Measurements from ENCODE around the gene TMEM132D. TPM values are rescaled to one million over a fixed set of nuclear protein-coding genes. Genes with fewer than 3 reads are reported as not detected.
"Not testable (repeated sequence)": the region's sequence is repeated elsewhere in the genome, so short reads cannot be mapped to it uniquely, and the experiment has no call there.

The TMEM132D gene
- polyA plus RNA-seq, 3 donors from 2014 or later = 0.06 TPM; not detected in 2

- H3K36me3 Mint-ChIP-seq; H3K4me3 Mint-ChIP-seq; H3K27ac Mint-ChIP-seq; H3K27me3 Mint-ChIP-seq (ENCODE audit: low read depth in 3 of 3); H3K4me1 Mint-ChIP-seq; DNase-seq: not testable (repeated sequence)
- H3K9me3 Mint-ChIP-seq = peaks cover 1 to 18% (median 7%) of the 10 kb centered on the region in 6 donors
These were observed 713.9 kb downstream of the TMEM132D start for GRCh38 chr12:129189879-129190278.

- Mint-ChIP-seq H3K9me3 (peaks cover 0 to 1% (median 0%) of the 10 kb centered on the region in 6 donors), H3K4me3 (no peak overlapping the region), H3K4me1 (no peaks in the 10 kb centered on the region), H3K27ac (no peak overlapping the region), H3K27me3 (ENCODE audit: low read depth in 3 of 3) (peaks cover 2 to 5% (median 4%) of the 10 kb centered on the region in 3 donors), H3K36me3 (no peaks in the 10 kb centered on the region)
- DNase-seq = no peak
These were observed 716.9 kb downstream of the TMEM132D start for GRCh38 chr12:129186952-129187351.

DNA sequence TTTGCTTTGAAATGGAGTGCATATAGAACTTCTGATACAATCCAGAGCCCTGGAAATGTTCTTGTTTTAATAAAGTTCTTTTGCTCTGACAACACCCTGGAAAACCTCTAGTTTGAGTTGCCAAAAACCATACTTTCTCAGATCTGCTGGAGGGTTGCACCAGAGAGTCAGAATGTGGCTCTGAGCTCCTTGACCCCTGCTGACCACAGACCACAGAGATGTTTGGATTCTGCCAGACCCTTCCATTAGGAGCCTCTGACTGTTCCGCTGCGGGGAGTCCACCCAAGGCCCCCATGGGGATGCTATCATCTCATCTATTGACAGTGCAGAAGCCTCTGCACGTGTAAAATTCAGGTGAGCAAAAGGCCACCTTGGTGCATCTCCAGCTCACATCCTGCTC lies 718.0 kb downstream of the TMEM132D start:
- no peaks in the 10 kb centered on the region for H3K36me3 Mint-ChIP-seq
- H3K9me3 Mint-ChIP-seq = peaks cover 0 to 1% (median 0%) of the 10 kb centered on the region in 6 donors
- no peak overlapping the region for H3K27ac Mint-ChIP-seq
- H3K4me3 Mint-ChIP-seq = no peak overlapping the region
- DNase-seq = no peak
- peaks cover 4% of the 10 kb centered on the region in 3 donors for H3K27me3 Mint-ChIP-seq (ENCODE audit: low read depth in 3 of 3)
- H3K4me1 Mint-ChIP-seq = no peaks in the 10 kb centered on the region

DNA sequence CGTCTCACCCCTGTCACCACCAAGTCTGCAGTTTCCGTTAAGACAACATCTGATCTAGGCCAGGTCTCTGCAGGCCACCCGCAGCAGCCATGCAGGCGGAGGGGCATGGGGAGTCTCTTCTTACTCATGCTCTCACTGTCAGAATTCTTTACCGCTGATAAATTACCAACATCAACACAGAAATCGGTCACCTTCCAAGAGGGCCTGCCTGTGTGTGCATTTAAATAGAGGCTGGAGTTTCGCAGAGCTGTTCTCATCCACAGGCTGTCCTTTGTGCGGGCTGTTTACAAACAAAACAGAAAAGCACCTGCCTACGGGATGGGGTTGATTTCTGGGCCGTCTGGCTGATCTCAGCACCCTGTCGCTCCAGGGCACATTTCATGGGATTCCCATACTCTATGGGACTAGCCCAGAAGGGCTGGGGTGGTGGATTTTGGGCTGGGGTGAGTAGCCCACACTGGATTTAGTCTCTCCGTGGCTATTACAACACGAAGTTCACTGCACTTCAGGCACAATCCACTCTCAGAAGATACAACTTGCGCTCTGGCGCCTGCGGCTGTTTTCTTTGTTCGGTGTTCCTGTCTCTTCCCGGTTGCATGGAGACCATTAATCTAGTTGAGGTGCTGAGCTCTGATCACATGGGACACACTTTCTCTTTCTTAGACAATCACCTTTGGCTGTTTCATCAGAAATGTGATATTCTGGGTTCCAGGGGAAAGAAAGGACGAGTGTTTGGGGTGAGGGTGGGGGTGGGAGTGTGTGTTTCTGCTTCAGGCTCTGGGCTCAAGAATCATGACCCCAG lies 719.5 kb downstream of the TMEM132D start:
- H3K4me3 Mint-ChIP-seq = no peak overlapping the region
- H3K36me3 Mint-ChIP-seq = no peaks in the 10 kb centered on the region
- DNase-seq = no peak
- H3K4me1 Mint-ChIP-seq = no peaks in the 10 kb centered on the region
- H3K27me3 Mint-ChIP-seq (ENCODE audit: low read depth in 3 of 3) = peaks cover 4 to 6% (median 6%) of the 10 kb centered on the region in 3 donors
- H3K9me3 Mint-ChIP-seq = peaks cover 0 to 1% (median 0%) of the 10 kb centered on the region in 6 donors
- H3K27ac Mint-ChIP-seq = no peak overlapping the region

DNA sequence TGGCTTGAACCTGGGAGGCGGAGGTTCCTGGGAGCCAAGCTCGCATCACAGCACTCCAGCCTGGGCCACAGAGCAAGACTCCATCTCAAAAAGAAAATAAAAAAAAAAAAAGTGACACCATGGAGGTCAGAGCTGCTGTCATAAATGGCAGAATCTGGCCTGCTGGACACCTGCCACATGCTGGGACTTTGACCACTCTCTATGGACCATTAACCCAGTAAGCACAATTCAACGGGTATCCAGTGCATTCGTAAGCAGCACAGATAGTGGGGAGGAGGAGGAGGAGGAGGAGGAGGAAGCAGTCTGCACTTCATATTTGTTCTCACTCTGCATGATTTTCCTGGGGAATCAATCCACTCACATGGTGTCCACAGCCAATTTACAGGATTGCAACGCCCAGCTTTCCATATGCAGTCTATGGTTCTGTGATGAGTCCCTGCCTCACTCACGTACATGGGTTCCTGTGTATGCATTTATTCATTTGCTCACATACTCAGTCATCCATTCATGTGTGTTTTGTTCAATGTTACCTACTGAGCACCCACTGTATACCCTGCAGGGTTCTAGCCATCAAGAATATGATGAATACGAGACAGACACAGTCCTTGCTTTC lies 723.8 kb downstream of the TMEM132D start:
- DNase-seq = no peak
- peaks cover 4 to 8% (median 5%) of the 10 kb centered on the region in 3 donors for H3K27me3 Mint-ChIP-seq (ENCODE audit: low read depth in 3 of 3)
- H3K9me3 Mint-ChIP-seq = peaks cover 0 to 2% (median 0%) of the 10 kb centered on the region in 6 donors
- H3K27ac Mint-ChIP-seq = no peak overlapping the region
- no peak overlapping the region for H3K4me3 Mint-ChIP-seq
- no peaks in the 10 kb centered on the region for H3K36me3 Mint-ChIP-seq
- H3K4me1 Mint-ChIP-seq = no peaks in the 10 kb centered on the region

- Mint-ChIP-seq H3K36me3 (no peaks in the 10 kb centered on the region), H3K27ac (no peak overlapping the region), H3K4me1 (no peaks in the 10 kb centered on the region), H3K4me3 (no peak overlapping the region), H3K9me3 (no peaks in the 10 kb centered on the region), H3K27me3 (ENCODE audit: low read depth in 3 of 3) (peaks cover 6 to 11% (median 6%) of the 10 kb centered on the region in 3 donors)
- no peak for DNase-seq
These were observed 733.9 kb downstream of the TMEM132D start for GRCh38 chr12:129169928-129170327.

- no peak overlapping the region for H3K4me3 Mint-ChIP-seq
- H3K4me1 Mint-ChIP-seq = no peaks in the 10 kb centered on the region
- H3K36me3 Mint-ChIP-seq = no peaks in the 10 kb centered on the region
- no peak for DNase-seq
- peaks cover 2 to 9% (median 8%) of the 10 kb centered on the region in 3 donors for H3K27me3 Mint-ChIP-seq (ENCODE audit: low read depth in 3 of 3)
- peaks cover 0 to 15% (median 8%) of the 10 kb centered on the region in 6 donors for H3K9me3 Mint-ChIP-seq
- H3K27ac Mint-ChIP-seq = no peak overlapping the region
These were observed 740.0 kb downstream of the TMEM132D start for GRCh38 chr12:129163861-129164260.

DNA sequence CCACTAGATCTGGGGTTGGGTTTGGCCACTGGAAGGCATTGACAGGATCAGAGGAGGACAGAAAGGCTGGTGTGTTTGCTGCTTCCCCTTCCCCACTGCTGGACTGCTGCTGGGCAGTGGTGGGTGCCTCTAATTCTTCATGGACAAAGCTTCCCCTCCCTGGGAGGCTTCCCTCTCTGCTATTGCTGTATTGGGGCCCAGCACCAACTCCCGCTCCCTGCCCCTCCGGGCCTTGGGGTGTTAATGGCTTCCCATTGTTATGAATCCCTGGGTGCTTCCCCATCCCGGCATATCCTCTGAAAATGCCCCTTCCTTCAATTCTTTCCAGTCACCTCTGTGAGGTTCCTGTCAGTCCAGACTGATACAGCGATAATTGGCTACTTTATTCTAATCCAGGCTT lies 740.4 kb downstream of the TMEM132D start:
- no peaks in the 10 kb centered on the region for H3K36me3 Mint-ChIP-seq
- no peak overlapping the region for H3K27ac Mint-ChIP-seq
- no peaks in the 10 kb centered on the region for H3K4me1 Mint-ChIP-seq
- DNase-seq = no peak
- peaks cover 0 to 15% (median 8%) of the 10 kb centered on the region in 6 donors for H3K9me3 Mint-ChIP-seq
- H3K4me3 Mint-ChIP-seq = no peak overlapping the region
- H3K27me3 Mint-ChIP-seq (ENCODE audit: low read depth in 3 of 3) = peaks cover 2 to 8% (median 5%) of the 10 kb centered on the region in 3 donors

- Mint-ChIP-seq H3K9me3 (peaks cover 1 to 15% (median 8%) of the 10 kb centered on the region in 6 donors), H3K27me3 (ENCODE audit: low read depth in 3 of 3) (peaks cover 2 to 8% (median 4%) of the 10 kb centered on the region in 3 donors), H3K4me3 (no peak overlapping the region), H3K4me1 (no peaks in the 10 kb centered on the region), H3K27ac (no peak overlapping the region), H3K36me3 (no peaks in the 10 kb centered on the region)
- no peak for DNase-seq
These were observed 741.0 kb downstream of the TMEM132D start for GRCh38 chr12:129162805-129163204.

DNA sequence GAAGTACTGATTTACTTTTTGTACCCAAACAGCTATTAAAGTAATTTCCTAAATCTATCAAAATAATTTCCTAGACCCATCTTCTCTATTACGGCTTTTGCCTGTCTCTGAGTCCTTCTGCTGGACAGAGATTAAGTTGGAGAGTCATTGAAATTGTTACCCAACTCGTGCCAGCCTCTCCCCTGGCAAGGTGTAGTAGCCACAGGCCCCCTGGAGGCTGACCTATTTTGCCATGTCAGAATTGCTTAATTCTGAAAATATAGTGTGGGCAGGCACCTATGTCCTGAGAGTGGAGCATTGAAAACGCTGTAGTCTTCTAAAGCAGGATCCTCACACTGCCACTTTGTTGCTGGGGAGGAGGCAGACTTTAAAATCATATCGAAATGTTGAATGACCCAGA lies 742.3 kb downstream of the TMEM132D start:
- no peaks in the 10 kb centered on the region for H3K4me1 Mint-ChIP-seq
- peaks cover 2 to 15% (median 8%) of the 10 kb centered on the region in 6 donors for H3K9me3 Mint-ChIP-seq
- peaks cover 0 to 5% (median 4%) of the 10 kb centered on the region in 3 donors for H3K27me3 Mint-ChIP-seq (ENCODE audit: low read depth in 3 of 3)
- no peak overlapping the region for H3K4me3 Mint-ChIP-seq
- no peak for DNase-seq
- H3K36me3 Mint-ChIP-seq = no peaks in the 10 kb centered on the region
- H3K27ac Mint-ChIP-seq = no peak overlapping the region

GRCh38 chr12:129160282-129160681 lies 743.5 kb downstream of the TMEM132D start:
- Mint-ChIP-seq H3K27ac (no peak overlapping the region), H3K4me3 (no peak overlapping the region), H3K27me3 (ENCODE audit: low read depth in 3 of 3) (peaks cover 0 to 4% (median 3%) of the 10 kb centered on the region in 3 donors), H3K36me3 (no peaks in the 10 kb centered on the region), H3K9me3 (peaks cover 2 to 15% (median 8%) of the 10 kb centered on the region in 6 donors), H3K4me1 (no peaks in the 10 kb centered on the region)
- no peak for DNase-seq

DNA sequence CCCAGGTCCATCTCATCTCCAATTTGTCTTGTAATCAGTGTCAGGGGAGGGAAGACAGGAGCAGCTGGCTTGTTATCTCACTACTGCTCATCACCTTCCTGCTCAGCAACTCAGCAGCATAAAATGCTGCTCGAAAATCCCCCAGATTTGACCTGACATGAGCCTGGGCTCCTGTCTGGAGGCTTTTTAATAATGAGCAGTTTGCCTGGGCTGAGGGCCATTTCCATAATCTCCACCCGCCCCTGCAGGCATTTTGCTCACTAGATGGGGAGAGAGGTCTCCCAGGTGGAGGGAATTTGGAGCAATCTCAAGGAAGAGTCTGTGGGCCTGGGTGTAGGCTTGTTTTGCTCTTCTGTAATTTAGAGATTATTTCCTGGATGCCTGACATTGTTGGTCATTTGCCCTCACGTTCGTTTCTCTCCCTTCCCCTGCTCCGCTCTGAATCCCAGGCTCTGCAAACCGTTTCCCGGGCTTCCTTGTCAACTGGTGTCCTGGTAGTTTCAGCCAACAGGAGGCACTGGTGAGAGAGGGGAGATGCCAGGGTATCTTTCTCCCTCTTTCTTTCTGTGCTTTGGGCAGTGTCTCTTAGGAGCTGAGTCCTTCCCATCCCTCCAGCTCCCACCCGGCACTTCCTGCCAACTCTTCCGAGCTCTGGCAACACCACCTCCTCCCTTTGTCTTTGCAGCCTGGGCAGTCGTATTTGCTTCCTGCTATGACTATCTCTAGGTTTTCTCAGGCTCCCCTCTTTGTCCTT lies 751.3 kb downstream of the TMEM132D start:
- H3K27ac Mint-ChIP-seq = no peak overlapping the region
- H3K4me3 Mint-ChIP-seq = no peak overlapping the region
- H3K27me3 Mint-ChIP-seq (ENCODE audit: low read depth in 3 of 3) = peaks cover 3 to 9% (median 4%) of the 10 kb centered on the region in 3 donors

DNA sequence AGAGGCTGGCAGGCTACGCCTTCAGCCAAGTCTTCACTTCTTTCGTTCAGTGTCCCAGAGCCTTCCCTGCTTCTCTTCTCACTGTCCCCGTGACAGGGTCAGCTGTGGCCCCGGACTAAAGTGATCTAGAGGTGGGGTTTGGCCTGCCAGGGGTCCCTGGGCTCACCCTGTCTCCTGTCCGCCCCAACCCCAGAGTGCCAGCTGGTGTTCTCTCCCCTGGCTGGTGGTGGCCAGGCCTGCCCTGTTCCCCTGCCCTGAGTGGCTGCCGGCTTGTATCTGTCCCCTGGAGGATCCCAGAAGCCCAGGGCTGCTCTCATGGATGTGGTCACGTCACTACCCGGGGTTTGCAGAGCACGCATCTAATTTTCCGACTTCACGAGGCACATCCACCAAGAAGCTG lies 753.1 kb downstream of the TMEM132D start:
- Mint-ChIP-seq H3K27ac (no peak overlapping the region), H3K9me3 (no peaks in the 10 kb centered on the region), H3K36me3 (no peaks in the 10 kb centered on the region), H3K27me3 (ENCODE audit: low read depth in 3 of 3) (peaks cover 4 to 9% (median 5%) of the 10 kb centered on the region in 3 donors), H3K4me1 (no peaks in the 10 kb centered on the region), H3K4me3 (no peak overlapping the region)
- no peak for DNase-seq

More for the DNA sequence above, 751.3 kb downstream of the TMEM132D start:
- Mint-ChIP-seq H3K36me3 (no peaks in the 10 kb centered on the region), H3K9me3 (no peaks in the 10 kb centered on the region), H3K4me1 (no peaks in the 10 kb centered on the region)
- DNase-seq = no peak

- Mint-ChIP-seq H3K27me3 (ENCODE audit: low read depth in 3 of 3) (peaks cover 1 to 6% (median 4%) of the 10 kb centered on the region in 3 donors), H3K36me3 (no peaks in the 10 kb centered on the region), H3K4me1 (no peaks in the 10 kb centered on the region), H3K27ac (no peak overlapping the region), H3K4me3 (no peak overlapping the region), H3K9me3 (no peaks in the 10 kb centered on the region)
- DNase-seq = no peak
These were observed 758.4 kb downstream of the TMEM132D start for GRCh38 chr12:129145381-129145780.

Measured in immature natural killer cell (primary cell).